CD4-positive, alpha-beta T cell treated with Interferon gamma for 1 hour (primary cell): ENCODE data around the gene STBD1.
"Not testable (repeated sequence)": the region's sequence is repeated elsewhere in the genome, so short reads cannot be mapped to it uniquely, and the experiment has no call there.

Experiments used
- DNase-seq: peaks from one replicate; pipeline ENCODE4 v3.0.0-alpha.2; 2020

STBD1 gene

DNA sequence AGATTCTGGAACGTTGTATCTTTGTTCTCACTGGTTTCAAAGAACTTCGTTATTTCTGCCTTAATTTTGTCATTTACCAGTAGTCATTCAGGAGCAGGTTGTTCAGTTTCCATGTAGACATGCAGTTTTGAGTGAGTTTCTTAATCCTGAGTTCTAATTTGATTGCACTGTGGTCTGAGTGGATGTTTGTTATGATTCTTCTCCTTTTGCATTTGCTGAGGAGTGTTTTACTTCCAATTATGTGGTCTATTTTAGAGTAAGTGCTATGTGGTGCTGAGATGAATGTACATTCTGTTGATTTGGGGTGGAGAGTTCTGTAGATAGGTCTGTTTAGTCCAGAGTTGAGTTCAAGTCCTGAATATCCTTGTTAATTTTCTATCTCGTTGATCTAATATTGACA lies 18.7 kb upstream of the STBD1 start:
- not testable (repeated sequence) for DNase-seq

- no peak for DNase-seq
Measured at GRCh38 chr4:76292730-76293129, 13.8 kb upstream of the STBD1 start.

- DNase-seq: no peak
Measured at GRCh38 chr4:76293772-76294171, 12.8 kb upstream of the STBD1 start.

DNA sequence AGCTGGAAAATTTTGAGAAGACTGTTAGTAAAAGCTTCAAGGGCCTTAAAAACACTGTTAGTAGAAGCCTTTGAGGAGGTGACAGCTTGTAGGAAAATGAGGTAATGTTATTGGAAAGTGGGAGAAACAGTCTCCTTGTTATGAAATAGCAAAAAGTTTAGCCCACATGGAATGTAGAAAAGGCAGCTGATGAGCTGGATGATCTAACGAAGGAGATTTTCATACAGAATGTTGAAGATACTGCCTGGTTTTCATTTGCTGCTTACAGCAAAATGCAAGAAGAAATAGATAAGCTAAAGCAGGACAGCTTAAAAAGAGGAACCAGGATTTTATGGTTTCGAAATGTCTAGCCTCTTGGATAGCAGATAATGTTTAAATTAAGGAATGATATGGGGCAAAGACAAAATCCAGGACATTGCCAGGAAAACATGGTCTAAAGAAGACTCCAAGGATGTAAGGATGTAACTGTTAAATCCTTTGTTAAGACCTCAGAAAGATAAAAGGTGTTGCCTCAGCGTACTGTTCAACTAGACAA lies 10.2 kb upstream of the STBD1 start:
- no peak for DNase-seq

- no peak for DNase-seq
Measured at GRCh38 chr4:76298227-76298626, 8.3 kb upstream of the STBD1 start.

- DNase-seq: no peak
Measured at GRCh38 chr4:76300012-76300411, 6.5 kb upstream of the STBD1 start.

- DNase-seq: no peak
Measured at GRCh38 chr4:76301068-76301774, 5.3 kb upstream of the STBD1 start.

- no peak for DNase-seq
Measured at GRCh38 chr4:76301775-76302162, 4.8 kb upstream of the STBD1 start.

- no peak for DNase-seq
Measured at GRCh38 chr4:76302826-76303438, 3.6 kb upstream of the STBD1 start.

DNA sequence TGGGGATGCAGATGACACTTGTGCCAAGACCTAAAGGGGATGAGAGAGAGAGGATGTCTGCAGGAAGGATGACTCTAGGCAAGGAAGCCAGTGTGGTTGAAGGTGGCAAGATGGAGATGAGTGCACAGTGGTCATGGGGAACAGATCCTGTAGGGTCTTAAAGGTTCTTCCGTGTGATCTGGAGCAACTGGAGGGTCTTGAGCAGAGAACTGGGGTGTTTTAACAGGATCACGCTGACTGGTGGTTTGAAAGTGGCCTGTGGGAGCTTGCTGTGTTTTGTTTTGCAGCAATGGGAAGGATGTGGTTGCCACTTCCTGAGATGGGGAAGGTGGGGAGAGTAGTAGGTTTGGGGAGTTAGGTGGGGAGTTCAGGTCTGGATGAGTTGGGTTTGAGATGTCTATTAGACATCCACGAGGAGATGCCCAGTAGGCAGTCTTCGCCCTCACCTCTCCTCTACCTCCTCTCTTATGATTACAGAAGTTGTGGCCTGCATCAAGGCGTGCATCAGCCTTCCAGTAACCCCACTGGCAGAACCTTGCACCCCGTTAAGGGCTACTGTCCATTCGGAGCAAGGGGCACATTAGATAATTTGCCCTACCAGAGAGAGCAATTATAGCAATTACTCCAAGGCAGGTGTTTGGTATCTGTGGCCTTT lies 1.4 kb upstream of the STBD1 start:
- no peak for DNase-seq

DNA sequence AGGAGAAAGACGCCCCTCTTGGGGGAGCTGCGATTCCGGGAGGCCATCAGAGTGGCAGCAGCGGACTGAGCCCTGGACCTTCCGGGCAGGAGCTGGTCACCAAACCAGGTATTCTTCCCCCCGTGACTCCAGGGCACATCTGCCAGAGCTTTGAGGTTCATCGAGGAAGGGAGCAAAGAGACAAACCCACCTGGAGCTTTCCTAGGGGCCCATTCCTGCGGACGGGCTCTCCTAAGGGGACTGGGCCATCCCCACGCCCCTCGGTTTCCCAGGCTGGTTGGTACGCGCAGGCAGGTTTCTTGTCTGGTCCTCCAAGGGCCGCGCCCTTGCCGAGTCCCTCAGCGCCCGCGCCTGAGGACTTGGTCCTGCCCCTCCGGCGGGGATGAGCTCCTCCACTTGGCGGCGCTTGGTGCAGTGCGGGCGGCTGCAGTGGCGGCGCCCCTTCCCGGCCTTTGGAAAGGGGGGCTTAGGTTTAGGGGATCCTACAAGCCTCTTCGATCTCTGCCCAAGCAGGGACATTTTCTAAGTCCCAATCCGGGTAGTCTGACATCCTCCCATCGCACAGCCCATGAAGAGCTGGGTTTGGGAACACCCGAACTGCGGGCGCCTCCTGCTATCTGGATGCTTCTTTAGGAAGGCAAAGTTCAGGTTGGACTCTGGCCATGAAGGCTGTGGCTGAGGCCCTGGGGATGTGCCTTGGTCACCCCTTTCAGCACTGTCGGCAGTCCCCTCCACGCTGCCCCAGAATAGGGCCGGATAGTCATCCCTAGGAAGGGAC lies 538 bp downstream of the STBD1 start:
- no peak for DNase-seq

GRCh38 chr4:76307660-76308014 lies 1.1 kb downstream of the STBD1 start:
- DNase-seq: no peak

DNA sequence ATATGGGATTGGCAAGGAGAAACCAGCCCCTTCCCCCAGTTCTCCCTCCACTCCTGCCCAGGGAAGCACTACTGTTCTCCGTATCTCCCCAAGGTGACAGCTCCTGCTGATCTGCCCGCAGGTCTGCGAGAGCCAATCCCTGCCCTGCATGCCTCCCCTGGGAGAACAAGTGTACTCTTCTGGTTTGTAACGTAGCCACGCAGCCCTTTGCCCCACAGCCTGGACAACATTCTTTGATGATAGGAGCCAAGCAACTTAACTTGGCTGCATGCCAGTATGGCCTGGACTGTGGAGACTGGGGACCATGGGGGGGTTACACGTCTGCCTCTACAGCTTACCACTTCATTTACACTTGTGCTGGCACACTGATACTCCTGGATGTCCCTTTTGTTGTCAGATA lies 2.0 kb downstream of the STBD1 start:
- no peak for DNase-seq

GRCh38 chr4:76309939-76310550 lies 3.5 kb downstream of the STBD1 start:
- DNase-seq: no peak

DNA sequence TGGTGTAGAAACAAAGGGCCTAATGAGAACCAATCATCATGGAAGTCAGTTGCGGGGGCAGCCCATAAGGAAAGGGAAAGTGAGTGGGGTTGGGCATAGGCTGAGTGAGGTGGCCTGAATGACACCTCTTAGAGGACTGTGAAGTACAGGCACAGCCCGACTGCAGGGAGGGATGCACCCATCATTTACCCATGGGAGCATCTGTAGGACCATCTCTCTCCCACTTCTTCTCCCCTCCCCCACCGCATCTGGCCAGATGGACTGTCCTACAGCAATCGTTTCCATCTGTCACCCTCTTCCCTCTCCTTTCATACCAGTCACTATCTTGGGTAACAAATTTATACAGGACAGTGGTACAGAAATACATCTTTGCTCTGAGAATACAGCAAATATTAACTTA lies 4.2 kb downstream of the STBD1 start:
- no peak for DNase-seq

- DNase-seq: no peak
Measured at GRCh38 chr4:76311896-76312331, 5.4 kb downstream of the STBD1 start.

DNA sequence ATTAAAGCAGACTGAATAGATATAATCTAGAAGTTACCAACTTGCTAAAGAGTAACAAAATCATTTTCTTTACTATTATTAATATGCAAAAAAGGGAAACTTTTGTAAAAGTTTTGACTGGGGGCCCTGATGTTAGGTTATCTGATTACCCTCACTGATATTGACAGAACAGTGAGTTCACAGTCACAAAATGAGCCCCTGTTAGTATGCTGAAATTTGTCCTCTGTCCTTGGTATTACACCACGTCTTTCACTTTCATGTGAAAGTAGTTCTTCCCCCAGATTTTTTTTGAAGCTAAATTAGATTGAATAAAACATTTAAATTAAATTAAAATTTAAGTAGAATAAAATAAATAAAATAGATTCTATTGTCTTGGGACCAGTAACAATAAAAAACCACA lies 5.9 kb downstream of the STBD1 start:
- DNase-seq: no peak

DNA sequence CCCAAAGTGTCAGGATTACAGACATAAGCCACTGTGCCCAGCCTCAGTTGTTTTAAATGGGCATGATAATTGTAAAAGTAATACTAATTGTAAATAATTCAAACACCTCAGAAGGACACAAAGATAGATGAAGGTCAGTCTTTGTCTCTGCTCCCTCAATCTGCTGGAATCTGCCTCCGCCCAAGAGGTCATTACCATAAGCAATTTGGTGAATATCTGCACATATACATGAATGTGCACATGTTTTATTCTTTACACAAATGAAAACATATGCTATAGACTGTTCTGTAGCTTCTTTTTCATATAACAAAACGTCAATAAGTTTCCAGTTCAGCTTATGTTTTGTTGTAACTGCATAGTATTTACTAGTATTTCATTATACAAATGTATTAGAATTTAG lies 7.0 kb downstream of the STBD1 start:
- no peak for DNase-seq

GRCh38 chr4:76315267-76315918 lies 8.9 kb downstream of the STBD1 start:
- DNase-seq: no peak

GRCh38 chr4:76316131-76316530 lies 9.6 kb downstream of the STBD1 start:
- no peak for DNase-seq

DNA sequence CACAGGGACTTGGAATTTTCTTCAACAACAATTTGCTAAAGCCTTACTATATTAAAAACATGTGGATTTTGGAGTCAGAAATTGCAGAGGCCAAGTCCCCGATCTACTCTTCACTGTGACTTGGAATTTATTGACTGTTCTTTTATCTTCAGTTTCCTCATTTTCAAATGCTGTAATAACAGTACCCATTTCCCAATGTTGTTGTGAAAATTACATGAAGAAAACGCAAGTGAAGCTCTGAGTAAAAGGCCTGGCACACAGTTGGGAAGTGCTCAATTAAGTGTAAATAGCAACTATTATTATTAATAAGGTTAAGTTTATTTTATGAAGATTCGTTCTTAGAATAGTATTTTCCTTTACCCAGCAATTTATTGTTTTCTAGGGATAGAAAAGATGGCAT lies 15.7 kb downstream of the STBD1 start:
- no peak for DNase-seq

DNA sequence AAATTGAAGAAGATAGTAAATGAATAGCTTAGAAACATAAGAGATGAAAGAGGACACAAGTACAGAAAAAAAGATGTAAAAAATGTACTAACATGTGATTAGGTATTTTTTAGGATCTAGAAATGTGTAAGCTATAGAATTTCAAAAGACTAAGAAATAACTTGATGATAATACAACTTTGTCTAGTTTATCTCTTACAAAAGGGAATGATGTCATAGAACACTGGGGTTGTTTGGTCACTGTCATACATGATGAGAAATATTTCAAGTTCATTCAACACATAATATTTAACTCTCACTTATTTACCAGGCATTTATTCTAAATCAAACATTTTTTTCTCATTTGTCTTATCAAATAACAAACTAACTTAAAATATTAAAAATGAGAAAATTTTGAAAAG lies 18.5 kb downstream of the STBD1 start:
- no peak for DNase-seq
